HL-60 (cell line): ENCODE results near the gene DENND6B.
"Not testable (repeated sequence)": the region's sequence is repeated elsewhere in the genome, so short reads cannot be mapped to it uniquely, and the experiment has no call there.

Experiments
- DNase-seq, 2 experiments: peaks; one replicate each; pipeline ENCODE4 v3.0.0-alpha.2; 2010 to 2020; ENCODE audit warnings: low read depth in 1 of 2, low spot score in 1 of 2
- H3K27ac ChIP-seq: fragments of 250-450 bp; sonication (Bioruptor Pico); replicated peaks from 2 replicates; pipeline ENCODE4 v1.5.1; 2020; ENCODE audit warnings: mild to moderate bottlenecking, moderate library complexity
- H3K27me3 ChIP-seq: fragments of 250-450 bp; sonication (Bioruptor Pico); 2 replicates; pipeline ENCODE4 v1.5.1; 2021; ENCODE audit warnings: mild to moderate bottlenecking, moderate library complexity; ENCODE audit not compliant: insufficient read depth, poor library complexity, severe bottlenecking
- H3K4me3 ChIP-seq: replicated peaks from 2 replicates; pipeline ENCODE4 v1.5.1; 2011; ENCODE audit warnings: mild to moderate bottlenecking, control low read depth, low read length; ENCODE audit not compliant: insufficient read depth
- GABPA ChIP-seq: IDR thresholded peaks from 2 replicates; pipeline ENCODE4 v1.6.1; 2012; ENCODE audit warnings: low read depth
- POLR2AphosphoS5 ChIP-seq: IDR thresholded peaks from 2 replicates; pipeline ENCODE4 v1.6.1; 2012; ENCODE audit warnings: low read depth
- SPI1 ChIP-seq: IDR thresholded peaks from 2 replicates; pipeline ENCODE4 v1.6.1; 2012; ENCODE audit warnings: low read depth, mild to moderate bottlenecking, borderline replicate concordance
- TF ChIP-seq, protein P1 (sequence below): IDR thresholded peaks from one replicate; pipeline ENCODE4 v1.5.1; 2011; ENCODE audit warnings: low read length, control low read depth, inconsistent platforms; ENCODE audit not compliant: insufficient read depth
- TF ChIP-seq, protein P2 (sequence below): IDR thresholded peaks from 2 replicates; pipeline ENCODE4 v1.6.1; 2012; ENCODE audit warnings: low read depth; ENCODE audit not compliant: insufficient replicate concordance

DENND6B gene

GRCh38 chr22:50338042-50338573 lies 11.3 kb upstream of the DENND6B start:
- no peak for TF ChIP-seq GABPA
- TF ChIP-seq POLR2AphosphoS5: no peak
- TF ChIP-seq, protein P1, sequence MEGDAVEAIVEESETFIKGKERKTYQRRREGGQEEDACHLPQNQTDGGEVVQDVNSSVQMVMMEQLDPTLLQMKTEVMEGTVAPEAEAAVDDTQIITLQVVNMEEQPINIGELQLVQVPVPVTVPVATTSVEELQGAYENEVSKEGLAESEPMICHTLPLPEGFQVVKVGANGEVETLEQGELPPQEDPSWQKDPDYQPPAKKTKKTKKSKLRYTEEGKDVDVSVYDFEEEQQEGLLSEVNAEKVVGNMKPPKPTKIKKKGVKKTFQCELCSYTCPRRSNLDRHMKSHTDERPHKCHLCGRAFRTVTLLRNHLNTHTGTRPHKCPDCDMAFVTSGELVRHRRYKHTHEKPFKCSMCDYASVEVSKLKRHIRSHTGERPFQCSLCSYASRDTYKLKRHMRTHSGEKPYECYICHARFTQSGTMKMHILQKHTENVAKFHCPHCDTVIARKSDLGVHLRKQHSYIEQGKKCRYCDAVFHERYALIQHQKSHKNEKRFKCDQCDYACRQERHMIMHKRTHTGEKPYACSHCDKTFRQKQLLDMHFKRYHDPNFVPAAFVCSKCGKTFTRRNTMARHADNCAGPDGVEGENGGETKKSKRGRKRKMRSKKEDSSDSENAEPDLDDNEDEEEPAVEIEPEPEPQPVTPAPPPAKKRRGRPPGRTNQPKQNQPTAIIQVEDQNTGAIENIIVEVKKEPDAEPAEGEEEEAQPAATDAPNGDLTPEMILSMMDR: no peak
- TF ChIP-seq, protein P2, sequence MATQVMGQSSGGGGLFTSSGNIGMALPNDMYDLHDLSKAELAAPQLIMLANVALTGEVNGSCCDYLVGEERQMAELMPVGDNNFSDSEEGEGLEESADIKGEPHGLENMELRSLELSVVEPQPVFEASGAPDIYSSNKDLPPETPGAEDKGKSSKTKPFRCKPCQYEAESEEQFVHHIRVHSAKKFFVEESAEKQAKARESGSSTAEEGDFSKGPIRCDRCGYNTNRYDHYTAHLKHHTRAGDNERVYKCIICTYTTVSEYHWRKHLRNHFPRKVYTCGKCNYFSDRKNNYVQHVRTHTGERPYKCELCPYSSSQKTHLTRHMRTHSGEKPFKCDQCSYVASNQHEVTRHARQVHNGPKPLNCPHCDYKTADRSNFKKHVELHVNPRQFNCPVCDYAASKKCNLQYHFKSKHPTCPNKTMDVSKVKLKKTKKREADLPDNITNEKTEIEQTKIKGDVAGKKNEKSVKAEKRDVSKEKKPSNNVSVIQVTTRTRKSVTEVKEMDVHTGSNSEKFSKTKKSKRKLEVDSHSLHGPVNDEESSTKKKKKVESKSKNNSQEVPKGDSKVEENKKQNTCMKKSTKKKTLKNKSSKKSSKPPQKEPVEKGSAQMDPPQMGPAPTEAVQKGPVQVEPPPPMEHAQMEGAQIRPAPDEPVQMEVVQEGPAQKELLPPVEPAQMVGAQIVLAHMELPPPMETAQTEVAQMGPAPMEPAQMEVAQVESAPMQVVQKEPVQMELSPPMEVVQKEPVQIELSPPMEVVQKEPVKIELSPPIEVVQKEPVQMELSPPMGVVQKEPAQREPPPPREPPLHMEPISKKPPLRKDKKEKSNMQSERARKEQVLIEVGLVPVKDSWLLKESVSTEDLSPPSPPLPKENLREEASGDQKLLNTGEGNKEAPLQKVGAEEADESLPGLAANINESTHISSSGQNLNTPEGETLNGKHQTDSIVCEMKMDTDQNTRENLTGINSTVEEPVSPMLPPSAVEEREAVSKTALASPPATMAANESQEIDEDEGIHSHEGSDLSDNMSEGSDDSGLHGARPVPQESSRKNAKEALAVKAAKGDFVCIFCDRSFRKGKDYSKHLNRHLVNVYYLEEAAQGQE: no peak
- no peak for TF ChIP-seq SPI1
- DNase-seq: no peak
- H3K27ac ChIP-seq: no peak overlapping the region
- H3K27me3 ChIP-seq: no peaks in the 10 kb centered on the region
- no peak overlapping the region for H3K4me3 ChIP-seq

DNA sequence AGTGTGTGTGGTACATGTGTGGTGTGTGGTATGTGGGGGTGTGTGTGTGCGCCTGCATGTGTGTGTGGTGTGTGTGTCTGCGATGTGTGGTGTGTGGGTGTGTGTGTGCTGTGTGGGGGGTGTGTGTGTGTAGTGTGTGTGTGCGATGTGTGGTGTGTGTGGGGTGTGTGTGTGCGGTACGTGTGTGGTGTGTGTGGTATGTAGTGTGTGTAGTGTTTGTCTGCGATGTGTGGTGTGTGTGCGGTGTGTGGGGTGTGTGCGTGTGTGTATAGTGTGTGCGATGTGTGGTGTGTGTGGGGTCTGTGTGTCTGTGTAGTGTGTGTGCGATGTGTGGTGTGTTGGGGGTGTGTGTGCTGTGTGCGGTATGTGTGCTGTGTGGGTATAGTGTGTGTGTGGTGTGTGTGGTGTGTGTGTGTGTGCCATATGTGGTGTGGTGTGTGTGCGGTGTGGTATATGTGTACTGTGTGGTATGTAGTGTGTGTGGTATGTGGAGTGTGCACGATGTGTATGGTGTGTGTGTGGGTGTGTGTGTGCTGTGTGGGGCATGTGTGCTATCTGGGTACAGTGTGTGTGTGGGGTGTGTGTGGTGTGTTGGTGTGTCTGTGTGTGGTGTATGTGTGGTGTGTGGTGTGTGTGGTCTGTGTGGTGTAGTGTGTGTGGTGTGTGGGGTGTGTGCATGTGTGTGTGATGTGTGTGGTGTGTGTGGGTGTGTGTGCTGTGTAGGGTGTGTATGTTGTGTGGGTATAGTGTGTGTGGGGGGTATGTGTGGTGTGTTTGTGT lies 10.6 kb upstream of the DENND6B start:
- no peak for DNase-seq
- TF ChIP-seq, protein P1: no peak
- no peak for TF ChIP-seq GABPA
- TF ChIP-seq POLR2AphosphoS5: no peak
- TF ChIP-seq, protein P2: no peak
- TF ChIP-seq SPI1: no peak
- Histone ChIP-seq H3K4me3 (no peak overlapping the region), H3K27ac (no peak overlapping the region), H3K27me3 (no peaks in the 10 kb centered on the region)

GRCh38 chr22:50334433-50334832 lies 7.6 kb upstream of the DENND6B start:
- H3K4me3 ChIP-seq, DNase-seq, H3K27me3 ChIP-seq, H3K27ac ChIP-seq: not testable (repeated sequence)

GRCh38 chr22:50329236-50329635 lies 2.4 kb upstream of the DENND6B start:
- H3K4me3 ChIP-seq: no peak overlapping the region
- no peaks in the 10 kb centered on the region for H3K27me3 ChIP-seq
- no peak for DNase-seq
- no peak overlapping the region for H3K27ac ChIP-seq
- TF ChIP-seq POLR2AphosphoS5 (no peak), SPI1 (no peak), GABPA (no peak)
- TF ChIP-seq, protein P1: no peak
- TF ChIP-seq, protein P2: no peak
